GM18498 (cell line): ENCODE results near the gene PDE9A.

Source experiments
- ATAC-seq: cut with Tn5 transposase; IDR thresholded peaks from one replicate; pipeline ENCODE4 v1.9.1; 2021; ENCODE audit warnings: mild to moderate bottlenecking, moderate library complexity; ENCODE audit not compliant: unreplicated experiment

PDE9A gene

GRCh38 chr21:42684109-42684916 is 30.9 kb downstream of the PDE9A start:
- no peak for ATAC-seq

- no peak for ATAC-seq
Observed at GRCh38 chr21:42685036-42685435, 31.6 kb downstream of the PDE9A start.

GRCh38 chr21:42685954-42686500 is 32.6 kb downstream of the PDE9A start:
- no peak for ATAC-seq

GRCh38 chr21:42687796-42688195 is 34.4 kb downstream of the PDE9A start:
- ATAC-seq = no peak

GRCh38 chr21:42688226-42688840 is 34.9 kb downstream of the PDE9A start:
- no peak for ATAC-seq

GRCh38 chr21:42688841-42689371 is 35.5 kb downstream of the PDE9A start:
- no peak for ATAC-seq

GRCh38 chr21:42690586-42690985 is 37.2 kb downstream of the PDE9A start:
- no peak for ATAC-seq

- ATAC-seq = no peak
Observed at GRCh38 chr21:42691901-42692559, 38.6 kb downstream of the PDE9A start.

GRCh38 chr21:42692688-42693087 is 39.3 kb downstream of the PDE9A start:
- ATAC-seq = no peak

- ATAC-seq = no peak
Observed at GRCh38 chr21:42694751-42695696, 41.6 kb downstream of the PDE9A start.

GRCh38 chr21:42695697-42696380 is 42.4 kb downstream of the PDE9A start:
- no peak for ATAC-seq

- ATAC-seq = no peak
Observed at GRCh38 chr21:42696501-42697040, 43.1 kb downstream of the PDE9A start.

GRCh38 chr21:42698733-42699132 is 45.3 kb downstream of the PDE9A start:
- no peak for ATAC-seq

GRCh38 chr21:42699196-42699595 is 45.8 kb downstream of the PDE9A start:
- no peak for ATAC-seq

GRCh38 chr21:42701706-42702456 is 48.5 kb downstream of the PDE9A start:
- ATAC-seq = no peak

GRCh38 chr21:42702720-42703119 is 49.3 kb downstream of the PDE9A start:
- ATAC-seq = no peak

- no peak for ATAC-seq
Observed at GRCh38 chr21:42703136-42703908, 49.9 kb downstream of the PDE9A start.

GRCh38 chr21:42703965-42704364 is 50.5 kb downstream of the PDE9A start:
- no peak for ATAC-seq
